GM19468 (cell line): ENCODE results near the gene ACOT12.
"Not testable (repeated sequence)": the region's sequence is repeated elsewhere in the genome, so short reads cannot be mapped to it uniquely, and the experiment has no call there.

Experiments
- ATAC-seq: cut with Tn5 transposase; IDR thresholded peaks from one replicate; pipeline ENCODE4 v1.9.1; 2021; ENCODE audit warnings: mild to moderate bottlenecking, moderate library complexity, moderate number of reproducible peaks; ENCODE audit not compliant: unreplicated experiment; ENCODE audit errors: extremely low read depth

Gene ACOT12

GRCh38 chr5:81393783-81394718 lies at the start of gene ACOT12:
Gene ACOT12 (minus strand): TSS chr5:81394134. CDS start chr5:81394114, 20 bp downstream.
- ATAC-seq, result no peak

GRCh38 chr5:81435023-81435422 lies 41.1 kb upstream of the ACOT12 start:
- no peak for ATAC-seq

- ATAC-seq, result no peak
Observed at GRCh38 chr5:81429985-81430384, 36.1 kb upstream of the ACOT12 start.

- no peak for ATAC-seq
Observed at GRCh38 chr5:81429363-81429762, 35.4 kb upstream of the ACOT12 start.

GRCh38 chr5:81428861-81429260 lies 34.9 kb upstream of the ACOT12 start:
- ATAC-seq, result no peak

- no peak for ATAC-seq
Observed at GRCh38 chr5:81428446-81428845, 34.5 kb upstream of the ACOT12 start.

- ATAC-seq, result no peak
Observed at GRCh38 chr5:81427566-81427965, 33.6 kb upstream of the ACOT12 start.

GRCh38 chr5:81426359-81427030 lies 32.6 kb upstream of the ACOT12 start:
- ATAC-seq, result no peak

GRCh38 chr5:81425569-81425968 lies 31.6 kb upstream of the ACOT12 start:
- no peak for ATAC-seq

- ATAC-seq, result no peak
Observed at GRCh38 chr5:81424728-81425127, 30.8 kb upstream of the ACOT12 start.

GRCh38 chr5:81422671-81423070 lies 28.7 kb upstream of the ACOT12 start:
- ATAC-seq, result no peak

- no peak for ATAC-seq
Observed at GRCh38 chr5:81420039-81420667, 26.2 kb upstream of the ACOT12 start.

GRCh38 chr5:81418606-81419005 lies 24.7 kb upstream of the ACOT12 start:
- ATAC-seq, result no peak

- ATAC-seq, result no peak
Observed at GRCh38 chr5:81417052-81417451, 23.1 kb upstream of the ACOT12 start.

GRCh38 chr5:81409896-81410295 lies 16.0 kb upstream of the ACOT12 start:
- no peak for ATAC-seq

- ATAC-seq, result no peak
Observed at GRCh38 chr5:81409361-81409760, 15.4 kb upstream of the ACOT12 start.

GRCh38 chr5:81408496-81408895 lies 14.6 kb upstream of the ACOT12 start:
- ATAC-seq, result no peak

GRCh38 chr5:81407811-81408210 lies 13.9 kb upstream of the ACOT12 start:
- not testable (repeated sequence) for ATAC-seq

- ATAC-seq, result no peak
Observed at GRCh38 chr5:81405126-81405891, 11.4 kb upstream of the ACOT12 start.
